ENCODE data around the gene APBA1.

APBA1 gene

GRCh38 chr9:69718218-69718617 lies 46.0 kb upstream of the APBA1 start:
- H3K4me3 ChIP-seq (replicated peaks; ENCODE audit: insufficient read depth, low read length) = no peak overlapping the region
- no peak overlapping the region for H3K27ac ChIP-seq (replicated peaks)
- TF ChIP-seq REST (IDR thresholded peaks at IDR 0.05; ENCODE audit: insufficient replicate concordance, low read depth) (no peak), SPI1 (IDR thresholded peaks at IDR 0.05; ENCODE audit: borderline replicate concordance, low read depth) (no peak), POLR2AphosphoS5 (IDR thresholded peaks at IDR 0.05; ENCODE audit: low read depth) (no peak), GABPA (IDR thresholded peaks at IDR 0.05; ENCODE audit: low read depth) (no peak), CTCF (IDR thresholded peaks at IDR 0.05; ENCODE audit: insufficient read depth, low read length) (no peak)
- H3K27me3 ChIP-seq (ENCODE audit: insufficient read depth, poor library complexity, severe bottlenecking) = no peaks in the 10 kb centered on the region
- DNase-seq (ENCODE audit: low read depth in 1 of 2, low spot score in 1 of 2) = no peak

GRCh38 chr9:69715825-69716224 lies 43.7 kb upstream of the APBA1 start:
- TF ChIP-seq SPI1 (IDR thresholded peaks at IDR 0.05; ENCODE audit: borderline replicate concordance, low read depth) = no peak
- no peak for TF ChIP-seq GABPA (IDR thresholded peaks at IDR 0.05; ENCODE audit: low read depth)
- no peak for TF ChIP-seq POLR2AphosphoS5 (IDR thresholded peaks at IDR 0.05; ENCODE audit: low read depth)
- TF ChIP-seq CTCF (IDR thresholded peaks at IDR 0.05; ENCODE audit: insufficient read depth, low read length) = no peak
- TF ChIP-seq REST (IDR thresholded peaks at IDR 0.05; ENCODE audit: insufficient replicate concordance, low read depth) = no peak
- Histone ChIP-seq H3K27ac (replicated peaks) (no peak overlapping the region), H3K4me3 (replicated peaks; ENCODE audit: insufficient read depth, low read length) (no peak overlapping the region), H3K27me3 (ENCODE audit: insufficient read depth, poor library complexity, severe bottlenecking) (no peaks in the 10 kb centered on the region)
- DNase-seq (ENCODE audit: low read depth in 1 of 2, low spot score in 1 of 2) = no peak

- H3K4me3 ChIP-seq (replicated peaks; ENCODE audit: insufficient read depth, low read length) = no peak overlapping the region
- no peak overlapping the region for H3K27ac ChIP-seq (replicated peaks)
- TF ChIP-seq POLR2AphosphoS5 (IDR thresholded peaks at IDR 0.05; ENCODE audit: low read depth) (no peak), GABPA (IDR thresholded peaks at IDR 0.05; ENCODE audit: low read depth) (no peak), SPI1 (IDR thresholded peaks at IDR 0.05; ENCODE audit: borderline replicate concordance, low read depth) (no peak), CTCF (IDR thresholded peaks at IDR 0.05; ENCODE audit: insufficient read depth, low read length) (no peak), REST (IDR thresholded peaks at IDR 0.05; ENCODE audit: insufficient replicate concordance, low read depth) (no peak)
- no peaks in the 10 kb centered on the region for H3K27me3 ChIP-seq (ENCODE audit: insufficient read depth, poor library complexity, severe bottlenecking)
- DNase-seq (ENCODE audit: low read depth in 1 of 2, low spot score in 1 of 2) = no peak
Measured at GRCh38 chr9:69715096-69715495, 42.9 kb upstream of the APBA1 start.
